Body of pancreas (tissue), 4 donors: ENCODE results near the gene RPA1. TPM values are rescaled to one million over a fixed set of nuclear protein-coding genes. Genes with fewer than 3 reads are reported as not detected.
"Not testable (repeated sequence)": the region's sequence is repeated elsewhere in the genome, so short reads cannot be mapped to it uniquely, and the experiment has no call there.

Source experiments
- ATAC-seq: fragments of 150-250 bp; one replicate; pipeline ENCODE4 v1.9.1; 2016
- DNase-seq, 4 donors: peaks; one replicate each; pipeline ENCODE4 v3.0.0-alpha.2; 2019
- H3K27ac ChIP-seq, 4 donors: fragments of 200-600 bp; sonication (generic); 1 replicate in 3 of 4; 2 replicates in 1 of 4; pipeline versions ENCODE4 v1.5.1 to v1.6.1; 2016 to 2019; ENCODE audit warnings: mild to moderate bottlenecking in 1 of 4, mixed read lengths in 1 of 4, moderate library complexity in 1 of 4
- H3K27me3 ChIP-seq, 2 donors: fragments of 200-600 bp; sonication (generic); one replicate each; pipeline ENCODE4 v1.6.0; 2016; ENCODE audit warnings: mild to moderate bottlenecking in 1 of 2
- H3K36me3 ChIP-seq, 2 donors: fragments of 200-600 bp; sonication (generic); replicated peaks in 1 of 2; 2 replicates each; pipeline ENCODE4 v1.5.1; 2016; ENCODE audit warnings: low read depth in 2 of 2; ENCODE audit not compliant: insufficient read depth in 1 of 2
- H3K4me1 ChIP-seq: fragments of 200-600 bp; sonication (generic); one replicate; pipeline ENCODE4 v1.6.0; 2016
- H3K4me3 ChIP-seq, 2 donors: fragments of 200-600 bp; sonication (generic); 1 replicate in 1 of 2; 2 replicates in 1 of 2; pipeline ENCODE4 v1.5.1; 2016 to 2019
- H3K9me3 ChIP-seq, 3 donors: fragments of 200-600 bp; sonication (generic); 1 replicate in 2 of 3; 2 replicates in 1 of 3; pipeline ENCODE4 v1.5.1; 2016
- POLR2A ChIP-seq, 3 donors: fragments of 450-650 bp; IDR thresholded peaks; one replicate each; pipeline ENCODE4 v1.6.1; 2016; ENCODE audit warnings: antibody characterized with exemption in 3 of 3, mild to moderate bottlenecking in 2 of 3
- WGBS, 2 donors: methylation state at CpG; one replicate each; pipeline ENCODE4 v1.1.5; 2017; 5-methylcytosine and 5-hydroxymethylcytosine counted together
- intact Hi-C: fragments of 100-400 bp; cut with DNase I; formaldehyde crosslinking; loops from one replicate; pipeline ENCODE4 v1.15.1; 2023
- total RNA-seq, 2 donors: library from RNA; depleted of rRNA; stranded (reverse); fragments of >200 nt; gene quantifications; one replicate each; pipeline ENCODE4 v1.1.0, GENCODE V29; 2016
- TF ChIP-seq, protein P1 (sequence below), 7 experiments: fragments of 450-650 bp in 4 of 7; fragments of 200-600 bp in 3 of 7; sonication (generic) in 3 of 7; IDR thresholded peaks; one replicate each; pipeline ENCODE4 v1.5.1; 2016 to 2019; ENCODE audit warnings: antibody characterized with exemption in 7 of 7

The RPA1 gene
- total RNA-seq, 2 donors from 2014 or later = 8.9 to 11.9 TPM

DNA sequence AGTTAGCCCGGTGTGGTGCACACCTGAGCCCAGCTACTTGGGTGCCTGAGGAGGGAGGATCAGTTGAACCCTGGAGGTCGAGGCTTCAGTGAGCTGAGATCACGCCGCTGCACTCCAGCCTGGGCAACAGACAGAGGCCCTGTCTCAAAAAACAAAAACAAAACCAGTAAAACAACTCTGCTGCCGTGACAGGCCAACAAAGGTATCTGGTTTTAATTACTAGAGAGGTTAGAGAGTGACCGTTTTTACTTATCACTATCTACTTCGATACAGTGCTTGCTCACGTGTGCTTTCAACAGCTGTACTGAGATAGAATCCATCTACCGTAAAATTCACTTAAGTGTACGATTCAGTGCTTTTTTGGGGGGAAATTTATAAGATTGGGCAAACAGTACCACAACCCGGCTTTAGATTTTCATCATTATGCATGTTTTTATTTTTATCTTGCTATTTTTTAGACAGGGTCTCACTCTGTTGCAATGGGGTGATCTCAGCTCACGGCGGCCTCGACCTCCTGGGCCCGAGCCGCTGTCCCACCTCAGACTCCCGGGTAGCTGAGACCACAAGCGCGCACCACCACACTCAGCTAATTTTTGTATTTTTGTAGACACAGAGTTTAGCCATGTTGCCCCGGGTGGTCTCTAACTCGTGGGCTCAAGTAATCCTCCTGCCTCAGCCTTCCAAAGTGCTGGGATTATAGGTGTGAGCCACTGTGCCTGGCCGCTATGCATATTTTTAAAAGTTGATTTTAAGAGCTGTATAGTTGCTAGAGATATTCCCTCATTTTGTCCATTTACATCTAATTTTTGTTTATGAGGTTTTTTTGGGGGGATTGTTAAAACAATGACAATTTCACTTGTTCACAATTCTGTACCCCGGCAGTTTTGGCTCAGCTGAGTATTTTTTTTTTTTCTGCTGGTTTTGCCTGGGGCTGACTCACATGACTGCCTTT lies 37.0 kb upstream of the RPA1 start:
- H3K27ac ChIP-seq = no peak overlapping the region
- no peaks in the 10 kb centered on the region for H3K36me3 ChIP-seq
- ATAC-seq = no peak
- H3K4me3 ChIP-seq = no peak overlapping the region
- peaks cover 9% of the 10 kb centered on the region for H3K4me1 ChIP-seq
- no peaks in the 10 kb centered on the region for H3K9me3 ChIP-seq
- intact Hi-C loops = no loop called here
- DNase-seq = no peak
- TF ChIP-seq, protein P1, sequence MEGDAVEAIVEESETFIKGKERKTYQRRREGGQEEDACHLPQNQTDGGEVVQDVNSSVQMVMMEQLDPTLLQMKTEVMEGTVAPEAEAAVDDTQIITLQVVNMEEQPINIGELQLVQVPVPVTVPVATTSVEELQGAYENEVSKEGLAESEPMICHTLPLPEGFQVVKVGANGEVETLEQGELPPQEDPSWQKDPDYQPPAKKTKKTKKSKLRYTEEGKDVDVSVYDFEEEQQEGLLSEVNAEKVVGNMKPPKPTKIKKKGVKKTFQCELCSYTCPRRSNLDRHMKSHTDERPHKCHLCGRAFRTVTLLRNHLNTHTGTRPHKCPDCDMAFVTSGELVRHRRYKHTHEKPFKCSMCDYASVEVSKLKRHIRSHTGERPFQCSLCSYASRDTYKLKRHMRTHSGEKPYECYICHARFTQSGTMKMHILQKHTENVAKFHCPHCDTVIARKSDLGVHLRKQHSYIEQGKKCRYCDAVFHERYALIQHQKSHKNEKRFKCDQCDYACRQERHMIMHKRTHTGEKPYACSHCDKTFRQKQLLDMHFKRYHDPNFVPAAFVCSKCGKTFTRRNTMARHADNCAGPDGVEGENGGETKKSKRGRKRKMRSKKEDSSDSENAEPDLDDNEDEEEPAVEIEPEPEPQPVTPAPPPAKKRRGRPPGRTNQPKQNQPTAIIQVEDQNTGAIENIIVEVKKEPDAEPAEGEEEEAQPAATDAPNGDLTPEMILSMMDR (IDR thresholded peaks at IDR 0.05) = no peak
- TF ChIP-seq POLR2A (IDR thresholded peaks at IDR 0.05) = no peak
- no peaks in the 10 kb centered on the region for H3K27me3 ChIP-seq
- WGBS, 2 donors = 83 to 88% methylated on average over 22 to 23 of the region's 23 CpGs

DNA sequence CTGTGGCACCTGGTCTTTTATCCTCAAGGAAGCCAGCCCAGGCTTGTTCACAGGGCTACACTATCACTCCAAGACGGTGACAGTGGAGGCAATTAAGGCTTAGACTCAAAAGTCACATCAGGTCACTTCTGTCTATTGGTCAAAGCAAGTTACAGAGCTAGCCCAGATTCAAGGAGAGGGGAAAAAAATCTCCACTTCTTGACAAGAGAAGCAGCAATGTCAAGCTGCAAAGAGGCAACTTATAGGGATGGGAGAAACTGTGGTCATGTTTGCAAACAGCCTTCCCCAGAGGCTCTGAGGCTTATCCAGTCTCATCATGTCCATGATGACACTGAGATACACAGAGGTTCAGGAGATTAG lies 36.4 kb upstream of the RPA1 start:
- TF ChIP-seq, protein P1 (IDR thresholded peaks at IDR 0.05) = no peak
- TF ChIP-seq POLR2A (IDR thresholded peaks at IDR 0.05) = no peak
- no peak for ATAC-seq
- H3K4me3 ChIP-seq = no peak overlapping the region
- no peak for DNase-seq
- WGBS, 2 donors = 67 to 89% methylated on average over 1 of the region's 1 CpG
- no peaks in the 10 kb centered on the region for H3K36me3 ChIP-seq
- no peaks in the 10 kb centered on the region for H3K9me3 ChIP-seq
- H3K27me3 ChIP-seq = no peaks in the 10 kb centered on the region
- peaks cover 9% of the 10 kb centered on the region for H3K4me1 ChIP-seq
- H3K27ac ChIP-seq = no peak overlapping the region
- intact Hi-C loops = no loop called here

DNA sequence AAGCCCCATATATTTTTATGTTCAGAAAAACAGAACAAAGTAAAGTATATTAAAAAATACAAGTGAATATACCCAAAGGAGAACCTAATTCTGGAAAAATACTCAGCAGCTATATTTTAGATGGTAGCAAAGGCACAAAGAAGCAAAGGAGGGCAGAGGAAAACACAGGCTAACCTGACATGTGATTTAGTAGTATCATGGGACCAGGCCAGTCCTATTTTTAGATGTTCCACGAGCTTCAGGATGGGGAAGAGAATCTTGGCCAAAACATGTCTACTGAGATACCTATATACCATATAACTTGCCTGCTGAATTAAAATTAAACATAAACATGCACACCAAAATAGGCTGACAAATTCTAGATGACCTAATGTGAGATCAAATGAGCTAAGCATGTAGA lies 33.0 kb upstream of the RPA1 start:
- 8 to 29% methylated on average over 1 of the region's 1 CpG for WGBS, 2 donors
- no peak for ATAC-seq
- TF ChIP-seq, protein P1 (IDR thresholded peaks at IDR 0.05) = no peak
- TF ChIP-seq POLR2A (IDR thresholded peaks at IDR 0.05) = no peak

DNA sequence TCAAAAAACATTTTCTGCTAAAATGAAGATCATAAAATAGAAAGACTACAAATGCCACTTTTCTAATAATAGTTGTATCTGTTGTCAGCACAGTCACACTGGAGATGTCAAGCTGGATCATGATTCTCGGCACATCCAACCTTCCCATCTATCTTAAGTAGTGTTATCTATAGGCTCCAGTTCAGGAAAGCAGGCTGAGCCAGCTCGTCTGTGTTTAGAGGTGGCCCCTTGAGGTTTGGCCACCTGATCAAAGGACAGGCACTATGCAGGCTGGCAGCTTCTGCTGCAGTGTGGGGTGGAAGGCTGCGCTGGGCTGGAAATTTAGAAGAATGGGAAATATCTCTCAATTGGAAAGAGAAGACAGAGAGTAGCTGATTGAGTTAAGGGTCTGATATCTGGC lies 32.5 kb upstream of the RPA1 start:
- Histone ChIP-seq H3K4me3 (no peak overlapping the region), H3K27me3 (no peaks in the 10 kb centered on the region), H3K9me3 (no peaks in the 10 kb centered on the region), H3K27ac (no peak overlapping the region), H3K4me1 (no peaks in the 10 kb centered on the region), H3K36me3 (peaks cover 0 to 5% of the 10 kb centered on the region in 2 donors)
- WGBS, 2 donors = 65 to 69% methylated on average over 3 of the region's 3 CpGs
- intact Hi-C loops = no loop called here
- no peak for TF ChIP-seq POLR2A (IDR thresholded peaks at IDR 0.05)
- TF ChIP-seq, protein P1 (IDR thresholded peaks at IDR 0.05) = no peak
- ATAC-seq (no peak), DNase-seq (no peak)

More for the DNA sequence above, 33.0 kb upstream of the RPA1 start:
- Histone ChIP-seq H3K27ac (no peak overlapping the region), H3K4me1 (no peaks in the 10 kb centered on the region), H3K27me3 (no peaks in the 10 kb centered on the region), H3K9me3 (no peaks in the 10 kb centered on the region), H3K4me3 (no peak overlapping the region), H3K36me3 (peaks cover 0 to 5% of the 10 kb centered on the region in 2 donors)
- no peak for DNase-seq
- intact Hi-C loops = no loop called here

DNA sequence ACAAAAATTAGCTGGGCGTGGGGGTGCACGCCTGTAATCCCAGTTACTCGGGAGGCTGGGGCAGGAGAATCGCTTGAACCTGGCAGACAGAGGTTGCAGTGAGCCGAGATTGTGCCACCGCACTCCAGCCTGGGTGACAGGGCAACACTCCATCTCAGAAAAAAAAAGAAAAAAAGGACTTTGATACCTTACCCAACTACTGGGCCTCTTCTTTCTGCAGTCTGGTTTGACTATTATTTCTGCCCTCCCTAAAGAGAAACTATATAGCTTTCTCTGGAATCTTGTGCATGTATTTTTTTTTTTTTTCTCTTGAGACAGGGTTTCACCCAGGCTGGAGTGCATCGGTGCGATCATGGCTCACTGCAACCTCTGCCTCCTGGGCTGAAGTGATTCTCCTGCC lies 32.0 kb upstream of the RPA1 start:
- 95 to 98% methylated on average over 8 of the region's 8 CpGs for WGBS, 2 donors
- not testable (repeated sequence) for ATAC-seq

More for the DNA sequence above, 32.0 kb upstream of the RPA1 start:
- H3K4me1 ChIP-seq, intact Hi-C loops, DNase-seq, H3K27me3 ChIP-seq, H3K9me3 ChIP-seq, H3K36me3 ChIP-seq, H3K27ac ChIP-seq, H3K4me3 ChIP-seq: not testable (repeated sequence)
